Endothelial cell of umbilical vein (primary cell): ENCODE measurements around the gene LRRC47. TPM values are rescaled to one million over a fixed set of nuclear protein-coding genes. Genes with fewer than 3 reads are reported as not detected.
"Not testable (repeated sequence)": the region's sequence is repeated elsewhere in the genome, so short reads cannot be mapped to it uniquely, and the experiment has no call there.

ENCODE experiments used
- BruUV-seq: library from RNA; stranded (reverse); fragments of 400-500 nt; replicated peaks from 2 replicates; lab custom pipeline; 2021; lab: Mats Ljungman, UMichigan
- CTCF ChIA-PET: fragments of 300-600, 350-600 bp; sonication (Branson Sonifier 250); formaldehyde crosslinking; loops from one replicate; lab custom pipeline; 2021; ENCODE audit warnings: antibody characterized with exemption, inconsistent platforms; lab: Charles Lee
- POLR2A ChIA-PET: fragments of 300-600, 350-600 bp; sonication (Branson Sonifier 250); formaldehyde crosslinking; loops from one replicate; lab custom pipeline; 2021; ENCODE audit warnings: antibody characterized with exemption, inconsistent platforms; lab: Charles Lee
- DNase-seq: peaks from one replicate; pipeline ENCODE4 v3.0.0-alpha.2; 2011; ENCODE audit warnings: low read depth, low spot score
- FAIRE-seq: peaks from 2 replicates; lab custom pipeline; 2011; peaks lifted over from hg19 to GRCh38; lab: Jason Lieb, UNC
- H2AFZ ChIP-seq: 2 replicates; pipeline ENCODE4 v1.6.0; 2012; ENCODE audit warnings: low read depth, low read length, control low read depth, inconsistent platforms
- H3K27ac ChIP-seq: 2 replicates; pipeline ENCODE4 v1.5.1; 2011; ENCODE audit warnings: low read depth, mild to moderate bottlenecking, control low read depth, low read length, moderate library complexity; ENCODE audit not compliant: insufficient read depth
- H3K27me3 ChIP-seq, 2 experiments: 2 replicates each; pipeline versions ENCODE4 v1.6.0 to v1.6.1; 2011; ENCODE audit warnings: low read length in 2 of 2, mixed read lengths in 1 of 2; ENCODE audit not compliant: control insufficient read depth in 2 of 2, insufficient read depth in 2 of 2
- H3K36me3 ChIP-seq, 2 experiments: 2 replicates in 1 of 2; 3 replicates in 1 of 2; pipeline ENCODE4 v1.5.1; 2011; ENCODE audit warnings: low read length in 2 of 2, mild to moderate bottlenecking in 1 of 2, moderate library complexity in 1 of 2; ENCODE audit not compliant: control insufficient read depth in 2 of 2, insufficient read depth in 2 of 2; ENCODE audit errors: extremely low read depth in 1 of 2
- H3K4me1 ChIP-seq: 3 replicates; pipeline ENCODE4 v1.5.1; 2011; ENCODE audit warnings: mild to moderate bottlenecking, low read length; ENCODE audit not compliant: control insufficient read depth, insufficient read depth; ENCODE audit errors: extremely low read depth
- H3K4me2 ChIP-seq: 2 replicates; pipeline ENCODE4 v1.6.1; 2011; ENCODE audit warnings: low read length, control low read depth, mixed read lengths; ENCODE audit not compliant: insufficient read depth
- H3K4me3 ChIP-seq, 3 experiments: fragments of 200-600 bp in 1 of 3; sonication (generic), shearing (Covaris generic) in 1 of 3; replicated peaks in 1 of 3; 2 replicates each; pipeline ENCODE4 v1.5.1; 2011 to 2016; ENCODE audit warnings: control low read depth in 3 of 3, low read length in 3 of 3, mild to moderate bottlenecking in 2 of 3, inconsistent platforms in 1 of 3, low read depth in 1 of 3, moderate library complexity in 1 of 3; ENCODE audit not compliant: insufficient read depth in 1 of 3
- H3K79me2 ChIP-seq: 2 replicates; pipeline ENCODE4 v1.6.0; 2012; ENCODE audit warnings: low read length, inconsistent platforms; ENCODE audit not compliant: control insufficient read depth, insufficient read depth
- H3K9ac ChIP-seq: replicated peaks from 2 replicates; pipeline ENCODE3; 2011; ENCODE audit warnings: low read length, control low read depth; ENCODE audit not compliant: insufficient read depth; ENCODE audit errors: extremely low read depth
- H3K9me1 ChIP-seq: replicated peaks from 3 replicates; pipeline ENCODE4 v1.6.0; 2011; ENCODE audit warnings: mild to moderate bottlenecking, low read length; ENCODE audit not compliant: control insufficient read depth, insufficient read depth; ENCODE audit errors: extremely low read depth
- H3K9me3 ChIP-seq: replicated peaks from 2 replicates; pipeline ENCODE4 v1.5.1; 2012; ENCODE audit warnings: low read length, inconsistent platforms; ENCODE audit not compliant: control insufficient read depth, insufficient read depth
- H4K20me1 ChIP-seq: replicated peaks from 2 replicates; pipeline ENCODE3; 2011; ENCODE audit warnings: mild to moderate bottlenecking, low read length; ENCODE audit not compliant: control insufficient read depth, insufficient read depth; ENCODE audit errors: extremely low read depth
- EZH2 ChIP-seq: IDR thresholded peaks from 2 replicates; pipeline ENCODE4 v1.6.1; 2012; ENCODE audit warnings: borderline replicate concordance, low read depth, mild to moderate bottlenecking, moderate library complexity, low read length, inconsistent platforms; ENCODE audit not compliant: severe bottlenecking
- FOS ChIP-seq: IDR thresholded peaks from 2 replicates; pipeline ENCODE4 v1.6.1; 2011; ENCODE audit warnings: mild to moderate bottlenecking, low read length, moderate library complexity, borderline replicate concordance; ENCODE audit not compliant: insufficient read depth
- GATA2 ChIP-seq: IDR thresholded peaks from 2 replicates; pipeline ENCODE4 v1.7.0; 2011; ENCODE audit warnings: low read depth, mild to moderate bottlenecking, moderate library complexity, mixed read lengths, low read length; ENCODE audit not compliant: insufficient read length, insufficient read depth
- JUN ChIP-seq: IDR thresholded peaks from 2 replicates; pipeline ENCODE4 v1.6.1; 2011; ENCODE audit warnings: borderline replicate concordance, low read depth; ENCODE audit not compliant: insufficient read length, insufficient read depth
- MYC ChIP-seq: IDR thresholded peaks from one replicate; pipeline ENCODE4 v1.6.1; 2011; ENCODE audit warnings: mild to moderate bottlenecking, low read depth, low read length
- POLR2A ChIP-seq: IDR thresholded peaks from 2 replicates; pipeline ENCODE4 v1.6.1; 2012; ENCODE audit warnings: low read depth, mild to moderate bottlenecking, control low read depth, low read length
- POLR2AphosphoS5 ChIP-seq: IDR thresholded peaks from 2 replicates; pipeline ENCODE4 v1.6.1; 2012; ENCODE audit warnings: low read depth, mild to moderate bottlenecking, control low read depth, low read length, moderate library complexity; ENCODE audit not compliant: insufficient read depth
- dilution Hi-C: fragments of 300-500 bp; cut with MboI; formaldehyde crosslinking; loops from one replicate; pipeline ENCODE4 v1.15.0; 2019; ENCODE audit warnings: low sequenced_read_pairs; ENCODE audit not compliant: extremely low pct_ligation_motif_present
- intact Hi-C: fragments of 100-400 bp; cut with micrococcal nuclease; formaldehyde crosslinking; loops from one replicate; pipeline ENCODE4 v1.10.0; 2022
- polyA plus RNA-seq, 4 experiments: library from polyadenylated mRNA; depleted of rRNA in 3 of 4; stranded (reverse) in 3 of 4; unstranded in 1 of 4; fragments of >200 nt; gene quantifications; 2 replicates each; pipeline versions ENCODE4 v1.2.1 to v1.2.3, GENCODE V29; 2011 to 2012; ENCODE audit warnings: missing spikeins in 1 of 4
- total RNA-seq: library from RNA; stranded (reverse); gene quantifications from 2 replicates; pipeline ENCODE4 v1.2.3, GENCODE V29; 2021
- TF ChIP-seq, protein P1 (sequence below), 2 donors: IDR thresholded peaks; 1 replicate in 1 of 2; 2 replicates in 1 of 2; pipeline ENCODE4 v1.5.1; 2011; ENCODE audit warnings: low read length in 2 of 2, mild to moderate bottlenecking in 2 of 2, moderate library complexity in 2 of 2, control low read depth in 1 of 2, inconsistent platforms in 1 of 2, low read depth in 1 of 2; ENCODE audit not compliant: insufficient read depth in 1 of 2; ENCODE audit errors: extremely low read depth in 1 of 2
- TF ChIP-seq, protein P2 (sequence below): IDR thresholded peaks from 2 replicates; pipeline ENCODE4 v1.6.1; 2011; ENCODE audit not compliant: insufficient read depth, insufficient read length

LRRC47 gene
- total and polyA plus RNA-seq, 2 donors (not counting 3 experiments of a cell fraction or from before 2014, with no cell fraction given): 23.7 to 42.5 TPM

DNA sequence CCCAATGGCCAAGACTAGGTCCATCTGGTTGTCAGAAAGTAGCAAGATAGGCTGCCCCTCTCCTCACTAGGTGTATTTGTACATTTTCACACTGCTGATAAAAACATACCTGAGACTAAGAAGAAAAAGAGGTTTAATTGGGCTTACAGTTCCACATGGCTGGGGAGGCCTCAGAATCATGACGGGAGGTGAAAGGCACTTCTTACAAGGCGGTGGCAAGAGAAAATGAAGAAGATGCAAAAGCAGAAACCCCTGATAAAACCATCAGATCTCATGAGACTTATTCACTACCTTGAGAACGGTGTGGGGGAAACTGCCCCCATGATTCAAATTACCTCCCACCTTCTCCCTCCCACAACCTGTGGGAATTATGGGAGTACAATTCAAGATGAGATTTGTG is 4.5 kb upstream of the LRRC47 start:
- BruUV-seq, H3K9me1 ChIP-seq, CTCF ChIA-PET, DNase-seq, H3K4me3 ChIP-seq, H3K4me2 ChIP-seq, H3K9me3 ChIP-seq, H3K4me1 ChIP-seq, H3K27me3 ChIP-seq, H4K20me1 ChIP-seq, H3K27ac ChIP-seq, H3K9ac ChIP-seq, H2AFZ ChIP-seq, H3K36me3 ChIP-seq, dilution Hi-C loops, H3K79me2 ChIP-seq, FAIRE-seq, POLR2A ChIA-PET: not testable (repeated sequence)
- intact Hi-C loops: loop anchor here (5.0 kb wide), 1 partner anchor 348 kb away; the partner anchor contains the start of gene ARHGEF16

DNA sequence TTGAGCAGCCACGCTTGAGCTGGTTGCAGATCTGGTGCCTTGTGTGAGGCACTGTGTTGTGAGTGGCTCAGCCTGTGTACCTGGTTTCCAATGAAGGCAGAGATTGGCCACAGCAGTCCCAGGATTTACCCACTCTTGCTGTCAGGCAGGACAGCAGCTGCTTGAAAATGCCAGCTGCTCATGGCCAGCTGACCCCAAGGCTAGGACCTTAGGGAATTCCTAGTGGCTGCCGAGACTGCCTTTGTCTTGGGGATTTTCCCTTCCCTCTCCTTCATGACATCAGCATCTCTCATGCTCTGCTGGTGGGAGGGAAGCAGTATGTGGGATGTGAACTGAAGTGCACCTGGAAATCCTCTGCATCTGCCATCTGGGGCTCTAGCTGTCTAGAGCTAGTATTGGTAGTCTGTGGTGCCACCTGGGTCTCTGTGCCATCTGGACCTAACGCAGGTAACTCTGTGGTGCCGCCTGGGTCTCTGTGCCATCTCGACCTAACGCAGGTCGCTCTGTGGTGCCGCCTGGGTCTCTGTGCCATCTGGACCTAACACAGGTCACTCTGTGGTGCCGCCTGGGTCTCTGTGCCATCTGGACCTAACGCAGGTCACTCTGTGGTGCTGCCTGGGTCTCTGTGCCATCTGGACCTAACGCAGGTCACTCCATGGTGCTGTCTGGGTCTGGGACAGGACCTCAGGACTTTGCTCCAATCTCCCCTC is 3.8 kb upstream of the LRRC47 start:
- no TSS peak for BruUV-seq
- Histone ChIP-seq H3K79me2 (peaks cover 9% of the 10 kb centered on the region), H3K9me3 (no peaks in the 10 kb centered on the region), H3K4me3 (no peak overlapping the region), H3K36me3 (no peaks in the 10 kb centered on the region), H4K20me1 (no peaks in the 10 kb centered on the region), H3K4me2 (no peak overlapping the region), H3K27me3 (peaks cover 0 to 1% of the 10 kb centered on the region in 2 experiments), H3K4me1 (peaks cover 6% of the 10 kb centered on the region), H3K9me1 (no peaks in the 10 kb centered on the region), H3K9ac (no peak overlapping the region), H3K27ac (no peak overlapping the region), H2AFZ (no peak overlapping the region)
- DNase-seq: no peak
- intact Hi-C loops: loop anchor here (5.0 kb wide), 1 partner anchor 348 kb away; the partner anchor contains the start of gene ARHGEF16
- TF ChIP-seq POLR2A: no peak
- no peak for TF ChIP-seq MYC
- TF ChIP-seq FOS: no peak
- no peak for TF ChIP-seq EZH2
- TF ChIP-seq, protein P1, sequence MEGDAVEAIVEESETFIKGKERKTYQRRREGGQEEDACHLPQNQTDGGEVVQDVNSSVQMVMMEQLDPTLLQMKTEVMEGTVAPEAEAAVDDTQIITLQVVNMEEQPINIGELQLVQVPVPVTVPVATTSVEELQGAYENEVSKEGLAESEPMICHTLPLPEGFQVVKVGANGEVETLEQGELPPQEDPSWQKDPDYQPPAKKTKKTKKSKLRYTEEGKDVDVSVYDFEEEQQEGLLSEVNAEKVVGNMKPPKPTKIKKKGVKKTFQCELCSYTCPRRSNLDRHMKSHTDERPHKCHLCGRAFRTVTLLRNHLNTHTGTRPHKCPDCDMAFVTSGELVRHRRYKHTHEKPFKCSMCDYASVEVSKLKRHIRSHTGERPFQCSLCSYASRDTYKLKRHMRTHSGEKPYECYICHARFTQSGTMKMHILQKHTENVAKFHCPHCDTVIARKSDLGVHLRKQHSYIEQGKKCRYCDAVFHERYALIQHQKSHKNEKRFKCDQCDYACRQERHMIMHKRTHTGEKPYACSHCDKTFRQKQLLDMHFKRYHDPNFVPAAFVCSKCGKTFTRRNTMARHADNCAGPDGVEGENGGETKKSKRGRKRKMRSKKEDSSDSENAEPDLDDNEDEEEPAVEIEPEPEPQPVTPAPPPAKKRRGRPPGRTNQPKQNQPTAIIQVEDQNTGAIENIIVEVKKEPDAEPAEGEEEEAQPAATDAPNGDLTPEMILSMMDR (IDR thresholded peaks at IDR 0.05; ENCODE audit: extremely low read depth in 1 of 2, insufficient read depth in 1 of 2, low read depth in 1 of 2, low read length in 2 of 2): no peak
- TF ChIP-seq GATA2: no peak
- TF ChIP-seq, protein P2, sequence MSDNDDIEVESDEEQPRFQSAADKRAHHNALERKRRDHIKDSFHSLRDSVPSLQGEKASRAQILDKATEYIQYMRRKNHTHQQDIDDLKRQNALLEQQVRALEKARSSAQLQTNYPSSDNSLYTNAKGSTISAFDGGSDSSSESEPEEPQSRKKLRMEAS: no peak
- TF ChIP-seq POLR2AphosphoS5: no peak
- TF ChIP-seq JUN: no peak
- no peak for FAIRE-seq
- dilution Hi-C loops: no loop called here
- CTCF ChIA-PET: no interaction called here
- POLR2A ChIA-PET: no interaction called here
